MM.1S (cell line): ENCODE results near the gene PGBD2.
"Not testable (repeated sequence)": the region's sequence is repeated elsewhere in the genome, so short reads cannot be mapped to it uniquely, and the experiment has no call there.

ENCODE experiments used
- DNase-seq: peaks from one replicate; pipeline ENCODE4 v3.0.0-alpha.2; 2015
- H2AFZ ChIP-seq: fragments of 300-600 bp; sonication (generic); 2 replicates; pipeline ENCODE4 v1.6.0; 2016; ENCODE audit warnings: antibody characterized with exemption, low read length
- H3F3A ChIP-seq: fragments of 300-600 bp; sonication (generic); 2 replicates; pipeline ENCODE4 v1.6.1; 2016; ENCODE audit warnings: mild to moderate bottlenecking, antibody characterized with exemption, low read length, moderate library complexity, mixed read lengths; ENCODE audit not compliant: insufficient read depth
- H3K27ac ChIP-seq: fragments of 300-600 bp; sonication (generic); 2 replicates; pipeline ENCODE4 v1.5.1; 2016; ENCODE audit warnings: mild to moderate bottlenecking, low read length
- H3K27me3 ChIP-seq: fragments of 300-600 bp; sonication (generic); replicated peaks from 2 replicates; pipeline ENCODE4 v1.6.0; 2016; ENCODE audit warnings: low read length; ENCODE audit not compliant: insufficient read depth
- H3K36me3 ChIP-seq: fragments of 300-600 bp; sonication (generic); replicated peaks from 2 replicates; pipeline ENCODE4 v1.6.1; 2016; ENCODE audit warnings: mild to moderate bottlenecking, low read length, mixed read lengths; ENCODE audit not compliant: insufficient read depth
- H3K4me1 ChIP-seq: fragments of 300-600 bp; sonication (generic); 2 replicates; pipeline ENCODE4 v1.6.1; 2016; ENCODE audit warnings: low read length, mixed read lengths
- H3K4me2 ChIP-seq: fragments of 300-600 bp; sonication (generic); 2 replicates; pipeline ENCODE4 v1.6.0; 2016; ENCODE audit warnings: low read depth, low read length
- H3K4me3 ChIP-seq: fragments of 300-600 bp; sonication (generic); 2 replicates; pipeline ENCODE4 v1.5.1; 2016; ENCODE audit warnings: low read length, mixed read lengths
- H3K79me2 ChIP-seq: fragments of 300-600 bp; sonication (generic); 2 replicates; pipeline ENCODE4 v1.6.1; 2016; ENCODE audit warnings: mixed run types, low read length, mixed read lengths
- H3K9ac ChIP-seq: fragments of 300-600 bp; sonication (generic); 2 replicates; pipeline ENCODE4 v1.6.1; 2016; ENCODE audit warnings: low read length, mixed read lengths
- H3K9me2 ChIP-seq: fragments of 300-600 bp; sonication (generic); replicated peaks from 2 replicates; pipeline ENCODE4 v1.6.1; 2016; ENCODE audit warnings: mild to moderate bottlenecking, low read length, mixed read lengths; ENCODE audit not compliant: insufficient read depth
- H3K9me3 ChIP-seq: fragments of 300-600 bp; sonication (generic); replicated peaks from 2 replicates; pipeline ENCODE4 v1.6.1; 2016; ENCODE audit warnings: mild to moderate bottlenecking, low read length, mixed read lengths; ENCODE audit not compliant: insufficient read depth
- H4K20me1 ChIP-seq: fragments of 300-600 bp; sonication (generic); 2 replicates; pipeline ENCODE4 v1.6.1; 2016; ENCODE audit warnings: mild to moderate bottlenecking, low read length, moderate library complexity, mixed read lengths; ENCODE audit not compliant: insufficient read depth
- EZH2 ChIP-seq: fragments of 300-600 bp; sonication (generic); optimal IDR thresholded peaks from 2 replicates; pipeline ENCODE3; 2017; ENCODE audit warnings: low read depth, mild to moderate bottlenecking, antibody characterized with exemption, low read length, mixed read lengths
- EZH2phosphoT487 ChIP-seq: fragments of 300-600 bp; sonication (generic); IDR thresholded peaks from 2 replicates; pipeline ENCODE4 v1.6.1; 2018; ENCODE audit warnings: antibody characterized with exemption, low read length
- TF ChIP-seq, protein P1 (sequence below): fragments of 300-600 bp; sonication (generic); IDR thresholded peaks from 2 replicates; pipeline ENCODE4 v1.5.1; 2016; ENCODE audit warnings: antibody characterized with exemption, low read length, mixed read lengths

Gene PGBD2

DNA sequence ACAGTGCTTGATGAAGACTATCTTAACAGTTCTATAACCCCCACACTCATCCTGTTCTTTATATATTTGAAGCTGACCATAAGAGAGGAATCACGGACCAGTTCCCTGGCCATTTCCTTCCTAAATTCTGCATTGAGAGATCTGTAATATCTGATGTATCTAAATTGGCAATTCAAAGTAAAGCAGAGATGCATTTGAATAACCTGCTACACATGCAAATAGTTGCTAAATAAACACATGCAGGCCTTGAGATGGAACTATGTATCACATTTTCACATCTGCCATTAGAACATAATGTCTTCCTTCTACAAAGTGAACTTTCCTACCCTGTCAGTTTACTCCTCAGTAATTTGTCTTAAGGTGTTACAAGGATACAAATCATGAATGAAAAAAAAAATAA, 20.4 kb upstream of the PGBD2 start:
- no peak overlapping the region for H2AFZ ChIP-seq

DNA sequence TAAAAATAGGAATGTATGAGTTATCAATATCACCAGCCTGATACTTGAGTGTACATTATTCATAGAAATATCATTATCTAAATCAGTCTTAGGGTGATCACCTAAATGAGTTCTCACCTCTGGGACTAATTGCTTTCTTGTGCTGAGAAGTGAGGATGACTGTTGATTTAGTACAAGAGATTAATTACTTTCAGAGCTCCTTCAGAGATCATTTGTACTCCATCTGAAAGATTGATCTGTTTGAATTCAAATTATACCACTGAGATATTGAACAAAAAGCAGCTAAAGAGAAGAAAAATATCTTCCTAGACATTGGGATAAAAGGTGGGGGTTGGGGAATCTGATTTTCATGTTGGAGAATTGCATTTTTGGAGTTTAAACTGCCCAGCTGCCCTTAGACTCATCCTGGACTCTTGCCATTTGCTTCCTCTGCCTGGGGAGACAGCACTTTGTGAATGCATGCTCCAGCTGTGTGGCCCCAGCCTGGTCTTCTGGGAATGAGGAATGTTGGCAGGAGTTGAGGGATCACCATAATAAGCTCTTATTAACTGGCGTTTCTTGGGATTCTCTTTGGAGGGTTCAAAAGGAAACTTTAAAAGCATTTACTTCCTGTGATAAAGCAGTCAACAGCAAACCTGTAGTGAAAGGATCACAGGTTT, 19.7 kb upstream of the PGBD2 start:
- Histone ChIP-seq H3K36me3 (no peaks in the 10 kb centered on the region), H3K4me2 (no peak overlapping the region), H3K9ac (no peak overlapping the region), H4K20me1 (no peaks in the 10 kb centered on the region), H3K4me1 (no peaks in the 10 kb centered on the region), H3K9me2 (no peaks in the 10 kb centered on the region), H3K27ac (no peak overlapping the region), H3F3A (no peaks in the 10 kb centered on the region), H3K79me2 (no peaks in the 10 kb centered on the region), H2AFZ (no peak overlapping the region), H3K4me3 (no peak overlapping the region), H3K27me3 (no peaks in the 10 kb centered on the region), H3K9me3 (no peaks in the 10 kb centered on the region)
- no peak for DNase-seq
- TF ChIP-seq, protein P1, sequence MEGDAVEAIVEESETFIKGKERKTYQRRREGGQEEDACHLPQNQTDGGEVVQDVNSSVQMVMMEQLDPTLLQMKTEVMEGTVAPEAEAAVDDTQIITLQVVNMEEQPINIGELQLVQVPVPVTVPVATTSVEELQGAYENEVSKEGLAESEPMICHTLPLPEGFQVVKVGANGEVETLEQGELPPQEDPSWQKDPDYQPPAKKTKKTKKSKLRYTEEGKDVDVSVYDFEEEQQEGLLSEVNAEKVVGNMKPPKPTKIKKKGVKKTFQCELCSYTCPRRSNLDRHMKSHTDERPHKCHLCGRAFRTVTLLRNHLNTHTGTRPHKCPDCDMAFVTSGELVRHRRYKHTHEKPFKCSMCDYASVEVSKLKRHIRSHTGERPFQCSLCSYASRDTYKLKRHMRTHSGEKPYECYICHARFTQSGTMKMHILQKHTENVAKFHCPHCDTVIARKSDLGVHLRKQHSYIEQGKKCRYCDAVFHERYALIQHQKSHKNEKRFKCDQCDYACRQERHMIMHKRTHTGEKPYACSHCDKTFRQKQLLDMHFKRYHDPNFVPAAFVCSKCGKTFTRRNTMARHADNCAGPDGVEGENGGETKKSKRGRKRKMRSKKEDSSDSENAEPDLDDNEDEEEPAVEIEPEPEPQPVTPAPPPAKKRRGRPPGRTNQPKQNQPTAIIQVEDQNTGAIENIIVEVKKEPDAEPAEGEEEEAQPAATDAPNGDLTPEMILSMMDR, result no peak
- TF ChIP-seq EZH2phosphoT487, result no peak
- TF ChIP-seq EZH2, result no peak

More for the DNA sequence above, 20.4 kb upstream of the PGBD2 start:
- Histone ChIP-seq H4K20me1 (no peaks in the 10 kb centered on the region), H3K9me3 (no peaks in the 10 kb centered on the region), H3K9me2 (no peaks in the 10 kb centered on the region), H3K27me3 (no peaks in the 10 kb centered on the region), H3F3A (no peaks in the 10 kb centered on the region), H3K4me3 (no peak overlapping the region), H3K27ac (no peak overlapping the region), H3K9ac (no peak overlapping the region), H3K79me2 (no peaks in the 10 kb centered on the region), H3K36me3 (no peaks in the 10 kb centered on the region), H3K4me2 (no peak overlapping the region), H3K4me1 (no peaks in the 10 kb centered on the region)
- TF ChIP-seq, protein P1, result no peak
- no peak for TF ChIP-seq EZH2phosphoT487
- no peak for TF ChIP-seq EZH2
- DNase-seq, result no peak

DNA sequence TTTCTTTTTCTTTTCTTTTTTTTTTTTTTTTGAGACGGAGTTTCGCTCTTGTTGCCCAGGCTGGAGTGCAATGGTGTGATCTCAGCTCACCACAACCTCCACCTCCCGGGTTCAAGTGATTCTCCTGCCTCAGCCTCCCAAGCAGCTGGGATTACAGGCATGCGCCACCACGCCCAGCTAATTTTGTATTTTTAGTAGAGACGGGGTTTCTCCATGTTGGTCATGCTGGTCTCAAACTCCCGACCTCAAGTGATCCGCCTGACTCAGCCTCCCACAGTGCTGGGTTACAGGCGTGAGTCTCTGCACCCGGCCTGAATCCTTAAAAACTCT, 16.2 kb upstream of the PGBD2 start:
- not testable (repeated sequence) for H2AFZ ChIP-seq, H3K9me2 ChIP-seq, H3K27ac ChIP-seq, DNase-seq, H3K4me2 ChIP-seq, H4K20me1 ChIP-seq, H3K27me3 ChIP-seq, H3K4me3 ChIP-seq, H3K4me1 ChIP-seq, H3K79me2 ChIP-seq, H3K9me3 ChIP-seq, H3K36me3 ChIP-seq, H3F3A ChIP-seq, H3K9ac ChIP-seq

DNA sequence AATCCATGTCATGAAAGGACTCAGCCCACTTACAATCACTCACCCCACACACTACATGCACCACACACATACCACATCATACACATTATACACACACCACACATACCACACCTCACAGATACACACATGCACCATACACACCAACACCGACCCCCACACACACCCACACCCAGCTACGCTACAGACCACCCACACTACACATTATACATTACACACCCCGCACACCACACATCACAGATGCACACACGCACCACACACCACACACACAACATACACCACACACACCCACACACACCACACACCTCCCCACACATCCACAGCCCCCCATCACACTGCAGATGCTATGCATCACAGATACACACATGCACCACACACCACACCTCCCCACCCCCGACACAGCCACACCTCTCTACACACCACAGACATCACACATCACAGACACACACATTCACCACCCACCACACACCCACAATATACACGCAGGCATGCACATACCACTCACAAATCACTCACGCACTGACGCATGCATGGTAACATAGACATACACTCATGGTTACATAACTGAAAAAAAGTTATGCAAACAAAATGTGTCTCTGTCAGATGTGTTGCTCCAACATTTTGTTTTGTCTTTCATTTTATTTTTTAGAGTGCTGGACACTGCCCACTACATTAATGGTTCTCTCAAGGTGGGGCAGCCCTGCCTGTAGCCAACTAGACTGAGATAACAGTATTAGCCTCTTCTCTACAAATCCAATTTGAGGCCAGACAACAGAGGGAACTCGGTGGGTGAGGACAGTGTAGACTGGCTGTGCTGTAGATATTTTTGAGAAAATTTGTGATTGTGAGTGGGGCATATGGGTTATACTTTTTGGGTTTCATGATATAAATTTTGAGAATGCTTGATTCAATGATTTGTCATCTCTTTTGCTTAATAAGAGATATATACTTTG, 15.2 kb upstream of the PGBD2 start:
- Histone ChIP-seq H3K79me2 (no peaks in the 10 kb centered on the region), H3K27ac (no peak overlapping the region), H3K9me2 (no peaks in the 10 kb centered on the region), H3K27me3 (no peaks in the 10 kb centered on the region), H3K9me3 (no peaks in the 10 kb centered on the region), H4K20me1 (no peaks in the 10 kb centered on the region), H3K9ac (no peak overlapping the region), H3K36me3 (no peaks in the 10 kb centered on the region), H3K4me2 (no peak overlapping the region), H3F3A (no peaks in the 10 kb centered on the region), H3K4me3 (no peak overlapping the region), H2AFZ (no peak overlapping the region), H3K4me1 (no peaks in the 10 kb centered on the region)
- TF ChIP-seq, protein P1, result no peak
- TF ChIP-seq EZH2phosphoT487, result no peak
- no peak for TF ChIP-seq EZH2
- DNase-seq, result no peak
